Epithelial cell of proximal tubule (primary cell): ENCODE measurements around the gene TMEM35A. TPM values are rescaled to one million over a fixed set of nuclear protein-coding genes. Genes with fewer than 3 reads are reported as not detected.
A peak's percentile ranks its signal among the peaks of the same experiment; 100 is the strongest.

ENCODE experiments used
- DNase-seq: peaks from one replicate; pipeline ENCODE4 v3.0.0-alpha.2; 2011; ENCODE audit warnings: low read depth
- H3K4me3 ChIP-seq: 2 replicates; pipeline ENCODE4 v1.5.1; 2011; ENCODE audit warnings: low read depth, mild to moderate bottlenecking, low read length
- total RNA-seq: library from RNA; depleted of rRNA; stranded (reverse); fragments of >200 nt; gene quantifications from 2 replicates; pipeline ENCODE4 v1.2.3, GENCODE V29; 2015
- TF ChIP-seq, protein P1 (sequence below): conservative IDR thresholded peaks from 2 replicates; pipeline ENCODE4 v1.5.1; 2012; ENCODE audit warnings: low read depth, mild to moderate bottlenecking, low read length

The TMEM35A gene
- total RNA-seq, 1 donor from 2014 or later, result 0.29 TPM

DNA sequence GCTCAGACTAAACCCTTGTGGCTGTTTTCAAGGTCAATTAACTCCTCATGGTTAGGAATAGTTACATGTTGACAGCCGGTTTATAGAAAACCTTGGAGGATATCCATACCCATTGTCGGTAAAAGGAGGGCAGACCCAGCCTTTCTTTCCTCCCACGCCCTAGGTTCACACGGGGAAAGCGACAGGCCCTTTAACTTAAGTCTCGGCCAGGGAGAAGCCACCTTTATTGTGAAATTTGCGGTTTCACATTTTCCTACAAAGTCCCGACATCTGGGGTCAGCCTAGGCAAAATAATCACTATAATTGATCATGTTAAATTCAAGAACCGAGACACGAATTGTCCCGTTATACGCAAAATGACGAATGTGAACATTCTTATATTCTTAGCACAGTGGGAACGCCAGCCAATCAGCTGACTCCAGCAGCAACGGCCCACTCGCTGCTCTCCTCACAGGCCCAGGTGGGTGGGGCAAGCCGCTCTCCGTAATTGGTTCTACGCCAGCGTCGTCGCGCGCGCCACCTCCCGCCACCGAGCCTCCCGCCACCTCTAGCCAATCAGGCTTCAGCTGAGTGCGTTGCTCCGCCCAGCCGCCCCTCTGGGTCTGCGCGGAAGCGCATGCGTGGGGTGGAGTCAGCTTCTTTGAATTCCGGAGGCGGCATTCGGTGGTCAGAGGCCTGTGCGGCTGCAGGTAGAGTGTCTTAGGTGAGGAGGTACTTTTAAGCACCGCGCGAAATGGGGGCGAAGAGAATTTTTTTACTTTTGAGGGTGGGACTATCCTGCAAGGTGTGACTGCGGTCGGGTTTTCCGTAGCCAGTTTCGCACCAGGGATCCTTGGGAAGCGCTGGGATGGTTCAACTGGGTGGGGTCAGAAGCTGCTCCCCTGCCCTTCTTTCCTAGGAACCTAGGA is 19.1 kb downstream of the TMEM35A start, which contains the start of gene CENPI:
TSS of gene CENPI (plus strand) at position 659 of the 908 bp plus-strand sequence. CDS start 2,867 bp downstream, outside the sequence.
- peak; percentile 45 for DNase-seq
- TF ChIP-seq, protein P1, sequence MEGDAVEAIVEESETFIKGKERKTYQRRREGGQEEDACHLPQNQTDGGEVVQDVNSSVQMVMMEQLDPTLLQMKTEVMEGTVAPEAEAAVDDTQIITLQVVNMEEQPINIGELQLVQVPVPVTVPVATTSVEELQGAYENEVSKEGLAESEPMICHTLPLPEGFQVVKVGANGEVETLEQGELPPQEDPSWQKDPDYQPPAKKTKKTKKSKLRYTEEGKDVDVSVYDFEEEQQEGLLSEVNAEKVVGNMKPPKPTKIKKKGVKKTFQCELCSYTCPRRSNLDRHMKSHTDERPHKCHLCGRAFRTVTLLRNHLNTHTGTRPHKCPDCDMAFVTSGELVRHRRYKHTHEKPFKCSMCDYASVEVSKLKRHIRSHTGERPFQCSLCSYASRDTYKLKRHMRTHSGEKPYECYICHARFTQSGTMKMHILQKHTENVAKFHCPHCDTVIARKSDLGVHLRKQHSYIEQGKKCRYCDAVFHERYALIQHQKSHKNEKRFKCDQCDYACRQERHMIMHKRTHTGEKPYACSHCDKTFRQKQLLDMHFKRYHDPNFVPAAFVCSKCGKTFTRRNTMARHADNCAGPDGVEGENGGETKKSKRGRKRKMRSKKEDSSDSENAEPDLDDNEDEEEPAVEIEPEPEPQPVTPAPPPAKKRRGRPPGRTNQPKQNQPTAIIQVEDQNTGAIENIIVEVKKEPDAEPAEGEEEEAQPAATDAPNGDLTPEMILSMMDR, result no peak
- H3K4me3 ChIP-seq, result peak within 1 kb of the TSS; percentile 70

- DNase-seq, result no peak
- H3K4me3 ChIP-seq, result no peak overlapping the region
- TF ChIP-seq, protein P1, result no peak
Observed at GRCh38 chrX:101108284-101108683, 29.6 kb downstream of the TMEM35A start.

DNA sequence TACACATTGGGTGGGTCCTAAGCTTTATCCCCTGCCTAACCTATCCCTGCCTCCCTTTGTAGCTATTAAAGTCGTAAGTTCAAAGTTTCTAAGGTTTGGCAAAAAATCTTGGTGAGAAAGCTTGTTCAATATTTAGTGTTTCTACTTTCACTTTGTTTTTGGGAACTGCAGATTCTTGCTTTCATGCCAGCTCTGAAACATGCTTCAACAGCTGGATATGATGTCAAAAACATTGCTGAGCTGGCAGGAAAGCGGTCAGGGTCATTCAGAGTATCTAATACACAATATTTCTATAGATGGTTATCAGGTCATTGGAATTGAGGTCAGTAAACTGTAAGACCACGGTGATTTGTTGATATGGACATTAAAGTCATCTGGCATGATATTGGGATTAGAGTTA is 39.0 kb downstream of the TMEM35A start:
- H3K4me3 ChIP-seq, result no peak overlapping the region
- no peak for DNase-seq
- TF ChIP-seq, protein P1, result no peak

GRCh38 chrX:101136235-101136634 is 57.6 kb downstream of the TMEM35A start:
- TF ChIP-seq, protein P1, result no peak
- no peak overlapping the region for H3K4me3 ChIP-seq
- no peak for DNase-seq

Other genes starting within 250 kb of the TMEM35A start
- gene NOX1, start 204.5 kb upstream of the TMEM35A start, total RNA-seq, result not detected in 2 replicates
- not detected in 2 replicates for gene XKRX, start 150.0 kb upstream of the TMEM35A start, total RNA-seq
- gene ARL13A, start 109.2 kb upstream of the TMEM35A start, total RNA-seq, result not detected in 2 replicates
- 5.0 and 14.4 TPM in 2 replicates for gene TRMT2B, start 26.8 kb upstream of the TMEM35A start, total RNA-seq
- 20.4 and 27.9 TPM in 2 replicates for gene CENPI, start 19.3 kb downstream of the TMEM35A start, total RNA-seq
- gene DRP2, start 140.9 kb downstream of the TMEM35A start, total RNA-seq, result 0.22 and 0.86 TPM in 2 replicates
- gene TAF7L, start 212.5 kb downstream of the TMEM35A start, total RNA-seq, result 0.36 and 1.3 TPM in 2 replicates